WERI-Rb-1 (cell line): ENCODE measurements around the gene IGF1R.
"Not testable (repeated sequence)": the region's sequence is repeated elsewhere in the genome, so short reads cannot be mapped to it uniquely, and the experiment has no call there.

Source experiments
- DNase-seq: peaks from one replicate; pipeline ENCODE4 v3.0.0-alpha.2; 2020
- H3K27ac ChIP-seq: fragments of 250-450 bp; sonication (Bioruptor Pico); 2 replicates; pipeline ENCODE4 v1.5.1; 2020; ENCODE audit warnings: mild to moderate bottlenecking, moderate library complexity
- H3K27me3 ChIP-seq: fragments of 250-450 bp; sonication (Bioruptor Pico); 2 replicates; pipeline ENCODE4 v1.5.1; 2021; ENCODE audit warnings: mild to moderate bottlenecking, low read depth, moderate library complexity; ENCODE audit not compliant: insufficient read depth, severe bottlenecking
- H3K36me3 ChIP-seq: fragments of 250-450 bp; sonication (Bioruptor Pico); 2 replicates; pipeline ENCODE4 v1.5.1; 2020; ENCODE audit warnings: mild to moderate bottlenecking, moderate library complexity
- H3K4me3 ChIP-seq: 2 replicates; pipeline ENCODE4 v1.5.1; 2011; ENCODE audit warnings: low read depth, mild to moderate bottlenecking, control low read depth, low read length
- H3K9me3 ChIP-seq: fragments of 250-450 bp; sonication (Bioruptor Pico); 2 replicates; pipeline ENCODE4 v1.5.1; 2021; ENCODE audit warnings: mild to moderate bottlenecking, moderate library complexity; ENCODE audit not compliant: severe bottlenecking
- CTCF ChIP-seq: IDR thresholded peaks from 2 replicates; pipeline ENCODE4 v1.5.1; 2011; ENCODE audit warnings: low read depth, mild to moderate bottlenecking, control low read depth, inconsistent platforms, low read length

Gene IGF1R

DNA sequence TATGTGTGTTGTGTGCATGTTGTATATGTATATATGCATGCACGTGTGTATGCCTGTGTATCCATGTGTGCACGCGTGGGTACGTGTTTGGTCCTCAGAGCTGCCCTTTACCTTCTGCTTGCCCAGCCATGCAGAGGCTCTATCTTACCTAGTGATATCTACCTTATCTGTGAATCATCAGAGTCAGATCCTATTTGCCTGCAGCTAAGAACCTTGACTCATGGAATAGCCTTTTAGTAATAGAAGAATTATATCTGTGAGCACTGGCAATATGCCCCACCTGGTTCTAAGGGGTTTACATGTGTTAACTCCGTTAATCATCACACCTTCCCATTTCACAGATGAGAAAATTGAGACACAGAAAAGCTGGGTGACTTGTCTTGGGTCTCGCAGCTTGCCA lies 348.3 kb downstream of the IGF1R start:
- Histone ChIP-seq H3K9me3 (peaks cover 11% of the 10 kb centered on the region), H3K27me3 (no peaks in the 10 kb centered on the region), H3K4me3 (no peak overlapping the region), H3K36me3 (no peaks in the 10 kb centered on the region), H3K27ac (no peak overlapping the region)
- DNase-seq: no peak
- no peak for TF ChIP-seq CTCF

GRCh38 chr15:98997312-98997711 lies 349.0 kb downstream of the IGF1R start:
- Histone ChIP-seq H3K4me3 (no peak overlapping the region), H3K9me3 (peaks cover 11% of the 10 kb centered on the region), H3K36me3 (no peaks in the 10 kb centered on the region), H3K27me3 (no peaks in the 10 kb centered on the region), H3K27ac (no peak overlapping the region)
- DNase-seq: no peak
- no peak for TF ChIP-seq CTCF

DNA sequence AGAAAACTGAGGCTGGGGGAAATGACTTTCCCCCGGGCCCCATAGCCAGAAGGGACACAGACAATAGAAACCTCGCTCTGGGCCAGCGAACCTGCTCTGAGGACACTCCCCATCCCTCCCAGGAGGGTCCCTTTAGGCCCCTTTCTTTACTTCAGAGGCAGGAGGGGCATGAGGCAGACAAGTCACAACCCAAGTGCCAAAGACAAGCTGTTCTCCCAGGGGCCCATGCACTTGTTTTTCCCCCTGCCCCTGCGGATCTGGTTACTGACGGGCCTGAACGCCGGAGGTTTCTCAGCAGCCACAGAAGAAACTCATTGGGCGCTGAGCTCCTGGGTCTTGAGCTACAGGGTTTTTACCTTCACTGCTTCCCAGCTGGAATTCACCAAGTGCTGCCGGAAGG lies 349.4 kb downstream of the IGF1R start:
- peaks cover 11% of the 10 kb centered on the region for H3K9me3 ChIP-seq
- no peak for TF ChIP-seq CTCF
- no peak overlapping the region for H3K27ac ChIP-seq
- no peak overlapping the region for H3K4me3 ChIP-seq
- H3K36me3 ChIP-seq: no peaks in the 10 kb centered on the region
- H3K27me3 ChIP-seq: no peaks in the 10 kb centered on the region
- no peak for DNase-seq

DNA sequence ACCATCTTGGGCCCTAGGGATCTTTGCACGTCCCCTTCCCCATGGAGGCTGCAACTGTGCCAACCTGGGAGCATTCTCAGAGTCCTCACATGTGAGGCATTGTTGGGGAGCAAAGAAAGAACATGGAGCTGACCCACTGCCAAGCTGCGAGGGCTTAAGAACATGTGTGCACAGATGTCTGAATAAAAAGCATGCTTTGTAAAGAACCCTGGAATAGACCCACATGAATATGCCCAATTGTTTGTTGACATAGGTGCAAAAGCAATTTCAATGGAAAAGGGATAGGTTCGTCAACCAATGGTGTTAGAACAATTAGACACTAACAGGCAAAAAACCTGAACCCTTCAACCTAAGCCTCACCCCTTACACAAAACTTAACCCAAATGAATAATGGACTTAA lies 349.9 kb downstream of the IGF1R start:
- no peak for TF ChIP-seq CTCF
- no peak for DNase-seq
- Histone ChIP-seq H3K27me3 (no peaks in the 10 kb centered on the region), H3K36me3 (no peaks in the 10 kb centered on the region), H3K4me3 (no peak overlapping the region), H3K9me3 (peaks cover 11% of the 10 kb centered on the region), H3K27ac (no peak overlapping the region)

DNA sequence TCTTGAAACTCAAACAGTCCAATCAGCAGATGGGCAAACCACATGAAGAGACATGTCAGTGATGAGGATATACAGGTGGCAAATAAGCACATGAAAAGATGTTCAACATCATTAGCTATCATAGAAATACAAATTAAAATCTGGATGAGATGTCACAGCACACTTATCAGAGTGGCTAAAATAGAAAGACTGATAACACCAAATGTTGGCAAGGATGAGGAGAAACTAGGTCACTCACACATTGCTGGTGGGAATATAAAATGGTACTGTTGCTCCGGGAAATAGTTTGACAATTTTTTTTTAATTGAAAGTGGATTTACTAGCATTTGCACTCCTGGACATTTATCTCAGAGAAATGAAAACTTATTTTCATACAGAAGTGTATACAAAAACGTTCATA lies 350.9 kb downstream of the IGF1R start:
- TF ChIP-seq CTCF: no peak
- H3K4me3 ChIP-seq: no peak overlapping the region
- no peak for DNase-seq
- no peaks in the 10 kb centered on the region for H3K36me3 ChIP-seq
- no peak overlapping the region for H3K27ac ChIP-seq
- no peaks in the 10 kb centered on the region for H3K27me3 ChIP-seq
- H3K9me3 ChIP-seq: peaks cover 11% of the 10 kb centered on the region

- DNase-seq: no peak
- Histone ChIP-seq H3K36me3 (no peaks in the 10 kb centered on the region), H3K27me3 (no peaks in the 10 kb centered on the region), H3K9me3 (no peaks in the 10 kb centered on the region), H3K4me3 (no peak overlapping the region), H3K27ac (no peak overlapping the region)
- TF ChIP-seq CTCF: no peak
Measured at GRCh38 chr15:99002226-99002625, 353.9 kb downstream of the IGF1R start.

DNA sequence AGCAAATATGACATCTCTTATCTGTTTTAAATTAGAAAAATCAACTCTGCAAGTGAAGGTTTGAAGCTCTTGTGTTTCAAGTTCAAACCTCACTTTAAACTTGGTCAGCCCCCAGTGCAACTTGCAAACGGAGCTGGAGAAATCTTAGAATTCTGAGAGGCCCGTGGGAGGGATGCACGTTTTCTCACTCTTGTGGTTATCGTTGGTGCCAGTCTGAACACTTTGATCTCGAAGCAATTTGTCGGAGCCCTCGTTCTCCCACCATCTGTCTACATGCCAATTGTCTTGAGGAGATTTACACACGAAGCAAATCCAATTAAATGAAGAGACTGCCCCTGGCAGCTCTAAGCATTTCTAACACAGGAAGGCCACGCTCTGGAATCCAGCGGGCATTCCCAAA lies 355.0 kb downstream of the IGF1R start:
- not testable (repeated sequence) for H3K27me3 ChIP-seq, H3K27ac ChIP-seq

GRCh38 chr15:99004998-99005974 lies 356.9 kb downstream of the IGF1R start:
- not testable (repeated sequence) for H3K4me3 ChIP-seq, H3K27ac ChIP-seq, H3K9me3 ChIP-seq, DNase-seq, H3K27me3 ChIP-seq, H3K36me3 ChIP-seq

More for the DNA sequence above, 355.0 kb downstream of the IGF1R start:
- peak; percentile 53 for DNase-seq
- H3K9me3 ChIP-seq, H3K4me3 ChIP-seq, H3K36me3 ChIP-seq: not testable (repeated sequence)
